CD4-positive, alpha-beta T cell treated with Interleukin-12 subunit alpha and Interleukin-12 subunit beta, for 1 hour (primary cell): ENCODE measurements around the gene PLAGL1.

ENCODE experiments used
- DNase-seq: peaks from one replicate; pipeline ENCODE4 v3.0.0-alpha.2; 2020

PLAGL1 gene

DNA sequence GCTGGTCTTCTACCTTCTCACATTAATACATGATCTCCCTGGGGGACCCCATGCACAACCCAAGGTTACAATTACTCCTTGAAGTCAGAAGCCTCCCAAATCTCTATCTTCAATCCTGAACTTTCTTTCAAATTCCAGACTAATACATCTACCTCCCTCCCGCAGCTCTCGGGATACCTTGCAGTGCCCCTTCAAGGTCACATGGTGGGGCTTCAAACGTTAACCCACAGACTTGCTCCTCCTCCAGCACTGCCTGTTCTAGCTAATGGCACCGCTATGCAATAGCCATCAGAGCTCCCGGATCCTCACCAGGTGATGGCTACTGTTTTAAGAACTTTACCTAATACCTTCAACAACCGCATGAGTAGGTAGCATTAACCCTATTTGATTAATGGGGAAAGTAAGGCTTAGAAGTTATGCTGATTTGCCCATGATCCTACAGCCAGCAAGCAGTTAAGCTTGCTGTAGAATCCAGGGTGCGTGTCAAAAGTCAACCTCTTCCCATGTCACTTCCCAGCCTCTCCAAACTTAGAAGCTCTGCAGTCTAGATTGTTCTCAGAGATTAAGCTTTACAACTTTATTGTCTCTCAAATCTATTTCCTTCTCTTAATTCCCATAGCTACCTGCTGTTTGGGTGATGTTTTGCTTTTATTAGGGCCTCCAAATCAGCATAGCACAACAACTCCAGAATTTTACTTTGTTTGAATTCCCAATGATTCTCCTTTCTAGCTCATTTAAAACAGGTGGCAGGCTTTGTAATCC, 44.7 kb downstream of the PLAGL1 start:
- DNase-seq: no peak

DNA sequence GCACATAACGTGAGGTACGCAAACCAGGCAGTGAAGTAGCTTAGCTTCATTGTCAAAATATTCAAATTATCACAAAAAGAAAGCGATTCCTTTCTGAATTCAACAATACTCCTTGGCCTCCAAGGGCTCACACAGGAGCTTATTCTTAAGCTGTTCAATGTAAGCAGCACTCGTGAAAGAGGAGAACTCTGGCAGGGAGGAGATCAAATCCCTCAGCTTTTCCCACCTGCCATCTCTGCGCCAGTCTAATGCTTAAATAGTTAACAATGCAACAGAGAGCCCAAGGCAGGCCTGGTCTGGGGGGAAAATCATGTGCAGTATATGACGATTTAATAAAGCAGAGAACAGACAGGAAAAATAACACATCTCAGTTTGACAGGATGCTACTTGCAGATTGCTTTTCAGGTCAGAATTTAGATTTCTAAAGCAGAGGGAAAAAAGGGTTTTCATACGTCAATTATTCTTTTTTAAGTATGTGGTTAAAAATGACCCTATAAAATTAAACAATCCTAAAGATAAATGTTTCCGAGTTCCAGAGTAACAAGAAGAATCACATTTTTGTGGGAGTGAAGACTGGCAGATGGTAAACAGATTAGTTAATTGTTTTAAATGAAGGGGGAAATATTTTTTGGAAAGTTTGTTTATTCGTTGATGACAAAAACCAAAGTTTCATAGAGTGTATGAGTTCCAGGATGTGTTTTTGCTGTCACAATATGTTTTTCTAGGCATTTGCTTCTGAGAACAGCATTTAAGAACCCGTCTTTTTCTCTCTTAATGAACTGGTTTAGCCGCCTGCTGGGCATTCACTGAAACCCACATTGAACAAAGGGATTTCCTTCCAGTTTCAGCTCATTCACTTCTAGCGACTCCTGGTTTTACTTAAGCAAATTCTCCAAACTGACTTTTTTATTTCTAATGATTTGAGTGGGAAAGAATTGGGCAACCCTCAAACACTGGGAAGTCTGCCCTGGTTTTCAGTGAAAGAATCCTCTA, 45.9 kb downstream of the PLAGL1 start:
- DNase-seq: no peak

DNA sequence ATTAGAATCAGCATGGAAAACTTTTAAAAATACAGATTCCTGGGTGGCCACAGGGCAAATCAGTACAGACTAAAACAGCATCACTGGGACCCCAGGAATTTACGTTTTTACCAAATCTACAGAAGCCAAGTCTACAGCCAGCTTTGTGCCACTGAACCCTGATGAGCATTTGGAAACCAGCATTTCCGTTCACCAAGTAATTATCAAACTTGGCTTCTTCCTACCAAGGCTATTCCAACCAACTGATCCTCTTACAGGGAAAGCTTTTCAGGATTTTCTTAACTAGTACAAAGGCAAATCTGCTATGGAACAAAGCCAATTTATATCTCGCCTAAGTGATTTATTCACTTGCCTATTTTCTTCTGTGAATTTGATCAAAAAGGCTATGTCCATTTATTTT, 47.0 kb downstream of the PLAGL1 start:
- no peak for DNase-seq

DNA sequence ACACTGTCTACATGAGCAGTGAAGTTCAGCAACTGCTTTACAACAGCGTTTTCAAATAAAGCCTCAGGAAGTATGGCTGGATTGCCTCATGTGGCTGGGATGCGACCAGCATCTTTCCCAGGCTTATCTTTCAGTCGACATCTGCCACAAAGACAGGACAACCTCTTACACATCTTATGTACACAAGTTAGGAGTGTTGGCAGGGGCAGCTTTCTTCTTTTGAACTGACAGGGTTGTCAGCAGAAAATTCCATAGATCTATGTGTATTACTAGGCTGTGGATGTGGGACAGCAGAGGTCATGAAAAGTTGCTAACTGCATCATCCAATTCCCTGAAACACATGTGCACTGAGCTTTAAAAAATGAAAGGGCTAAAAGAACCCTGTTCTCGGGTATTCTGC, 48.1 kb downstream of the PLAGL1 start:
- no peak for DNase-seq

DNA sequence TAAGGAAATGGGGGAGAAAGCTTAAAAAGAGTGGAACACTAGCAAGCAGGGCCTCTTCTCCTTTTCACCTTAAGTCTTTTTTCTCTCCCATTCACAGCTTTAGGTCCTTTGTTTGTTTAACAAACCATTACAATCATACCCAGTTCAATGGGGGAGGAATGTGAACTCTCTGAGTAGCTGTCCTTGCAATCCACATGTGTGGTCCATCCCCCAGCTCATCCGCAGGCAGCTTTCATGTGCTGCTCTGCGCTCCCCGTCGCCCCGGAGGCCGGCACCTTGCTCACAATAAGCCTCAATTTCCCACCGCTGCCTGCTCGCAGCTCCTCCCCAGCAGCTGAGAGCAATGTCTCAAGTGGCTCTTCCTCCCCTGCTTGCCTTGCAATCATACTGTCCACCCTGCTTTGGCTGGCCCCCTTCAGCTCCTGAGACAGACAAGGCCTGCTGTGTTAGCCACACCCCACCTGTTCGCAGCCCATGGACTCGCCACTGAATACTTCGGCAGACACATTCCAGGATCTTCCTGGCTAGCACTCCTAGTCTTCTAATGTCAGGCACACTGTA, 49.1 kb downstream of the PLAGL1 start:
- DNase-seq: no peak

DNA sequence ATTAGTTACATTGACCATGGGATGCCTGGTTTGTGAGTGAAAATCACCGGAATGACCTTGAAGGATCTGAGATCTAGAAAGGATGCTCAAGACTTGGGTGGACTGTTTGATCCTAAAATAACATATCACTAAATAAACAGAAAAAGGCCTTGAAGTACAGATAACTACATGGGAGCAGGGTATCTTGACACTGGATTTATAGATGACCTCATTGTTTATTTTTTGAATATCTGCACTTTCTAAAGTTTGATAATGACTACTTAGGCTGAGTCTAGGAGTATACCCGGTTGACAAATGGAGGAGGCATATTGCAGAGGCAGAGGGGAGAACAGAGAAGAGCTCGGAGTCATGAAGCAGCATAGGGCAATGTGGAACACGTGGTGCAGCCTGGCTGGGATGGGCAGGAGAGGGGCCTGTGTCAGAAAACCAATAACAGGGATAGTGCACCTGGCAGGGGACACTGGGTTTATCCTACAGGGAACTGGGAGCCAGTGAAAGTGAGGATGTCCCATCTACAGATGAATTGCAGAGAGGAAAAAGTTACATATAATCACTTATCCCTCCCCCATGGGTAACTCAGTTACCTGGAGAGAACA, 50.3 kb downstream of the PLAGL1 start:
- no peak for DNase-seq

DNA sequence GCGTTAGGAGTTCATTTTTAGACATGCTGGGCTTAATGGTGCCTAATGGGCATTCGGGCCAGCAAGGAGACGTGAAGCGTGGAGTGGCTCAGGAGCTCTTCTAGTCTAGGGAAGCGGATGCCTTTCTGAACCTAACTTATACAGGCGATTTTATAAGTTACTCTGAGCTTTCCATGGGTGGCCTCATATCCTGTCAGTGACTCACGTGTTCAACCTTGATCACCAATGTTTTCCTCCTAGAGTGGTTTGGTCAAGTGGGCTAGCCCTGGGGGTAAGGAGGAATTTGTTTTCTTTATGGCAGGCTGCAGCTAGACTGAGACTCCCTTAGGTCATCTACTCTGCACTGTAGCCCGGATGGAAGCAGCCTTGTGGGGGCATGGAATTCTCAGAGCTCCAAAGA, 52.1 kb downstream of the PLAGL1 start:
- no peak for DNase-seq

DNA sequence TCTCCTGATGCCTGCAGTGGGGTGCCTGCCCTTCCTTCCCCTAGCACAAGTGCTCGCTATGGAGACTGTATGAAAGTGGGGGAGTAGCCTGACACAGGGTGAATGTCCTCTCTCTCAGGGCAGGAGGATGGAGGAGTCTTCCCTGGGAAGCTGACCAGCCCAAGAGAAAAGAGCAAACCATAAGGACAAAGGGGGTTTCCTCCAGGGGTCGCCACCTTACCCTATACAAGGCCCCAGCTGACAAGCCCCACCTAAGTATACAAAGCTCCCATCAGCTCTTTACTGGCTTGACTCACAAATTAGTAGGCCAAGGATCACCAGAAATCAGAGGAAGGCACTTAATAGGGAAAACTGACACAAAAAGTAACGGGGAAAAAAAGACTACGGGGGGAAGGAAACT, 54.1 kb downstream of the PLAGL1 start:
- no peak for DNase-seq

DNA sequence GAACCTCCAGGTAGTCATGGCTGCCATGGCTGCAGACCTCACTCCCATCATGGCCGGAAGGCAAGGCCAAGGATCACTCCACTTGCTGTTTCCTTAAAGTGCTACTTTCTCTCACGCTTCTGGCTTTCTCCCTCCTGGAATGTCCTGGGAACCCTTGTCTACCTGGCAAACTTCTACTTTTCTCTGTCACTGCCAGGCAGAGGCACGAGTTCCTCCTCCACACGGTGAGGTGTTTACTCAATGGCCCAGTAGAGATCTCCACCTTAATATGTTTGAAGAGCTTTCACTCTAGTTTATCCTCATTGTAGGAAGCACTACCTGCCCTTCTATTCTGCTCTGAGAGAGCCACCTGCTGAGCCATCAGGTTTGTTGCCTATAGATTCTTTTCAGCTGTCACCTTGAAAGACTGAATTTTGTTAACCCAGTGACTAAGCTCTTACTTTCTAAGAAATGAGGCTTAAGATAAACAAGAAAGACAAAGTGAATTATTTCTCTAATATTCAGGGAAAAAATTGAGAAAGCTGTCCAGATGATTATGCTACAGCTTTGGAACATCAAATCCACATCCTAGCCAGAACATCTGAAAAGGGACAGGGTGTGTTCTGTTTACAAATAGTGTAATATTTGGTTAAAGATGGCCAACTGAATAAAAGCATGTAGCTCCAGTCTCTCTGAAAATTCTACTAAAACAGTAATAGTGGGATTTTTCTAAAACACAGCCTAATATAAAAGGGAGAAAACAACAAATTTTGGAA, 54.9 kb downstream of the PLAGL1 start:
- no peak for DNase-seq

- DNase-seq: no peak
These were observed 55.8 kb downstream of the PLAGL1 start for GRCh38 chr6:143952060-143952778.

- no peak for DNase-seq
These were observed 57.2 kb downstream of the PLAGL1 start for GRCh38 chr6:143950875-143951274.

- no peak for DNase-seq
These were observed 58.1 kb downstream of the PLAGL1 start for GRCh38 chr6:143949962-143950361.

DNA sequence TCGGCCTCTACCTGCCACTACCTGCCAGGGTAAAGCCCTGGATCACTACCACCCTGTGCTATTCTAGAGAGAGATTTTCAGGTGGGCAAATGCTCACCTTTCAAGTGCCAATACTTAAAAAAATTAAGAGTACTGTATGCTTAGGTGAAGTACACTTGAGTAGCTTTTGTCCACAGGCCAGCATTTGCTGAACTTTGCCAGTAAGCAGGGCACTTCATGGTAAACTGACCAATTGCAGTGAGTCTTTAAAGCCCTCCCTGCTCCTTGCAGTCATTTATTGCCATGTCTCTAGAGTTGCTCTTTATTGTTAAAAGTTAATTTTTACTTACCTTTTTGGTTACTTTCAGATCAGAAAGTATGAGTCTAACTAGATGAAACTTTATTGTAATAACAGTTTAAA, 58.5 kb downstream of the PLAGL1 start:
- no peak for DNase-seq

DNA sequence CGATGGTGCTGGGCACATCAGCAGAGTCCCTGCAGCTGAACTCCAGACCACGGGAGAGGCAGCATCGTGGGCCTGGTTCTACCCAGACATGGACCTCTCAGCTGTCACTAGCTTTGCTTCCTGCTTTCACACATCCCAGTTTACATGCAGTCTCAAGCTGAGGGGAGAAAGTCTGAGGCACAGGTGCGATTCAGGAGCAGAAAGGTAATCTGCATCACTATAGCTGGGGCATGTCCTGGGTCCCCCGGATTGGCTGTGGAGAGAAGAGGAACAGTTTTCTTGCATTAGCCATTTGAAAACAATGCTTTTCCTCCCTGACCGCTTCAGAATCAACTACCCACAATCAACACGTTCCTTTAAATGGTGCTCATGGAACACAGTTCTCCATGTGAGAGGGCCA, 59.9 kb downstream of the PLAGL1 start:
- DNase-seq: no peak

DNA sequence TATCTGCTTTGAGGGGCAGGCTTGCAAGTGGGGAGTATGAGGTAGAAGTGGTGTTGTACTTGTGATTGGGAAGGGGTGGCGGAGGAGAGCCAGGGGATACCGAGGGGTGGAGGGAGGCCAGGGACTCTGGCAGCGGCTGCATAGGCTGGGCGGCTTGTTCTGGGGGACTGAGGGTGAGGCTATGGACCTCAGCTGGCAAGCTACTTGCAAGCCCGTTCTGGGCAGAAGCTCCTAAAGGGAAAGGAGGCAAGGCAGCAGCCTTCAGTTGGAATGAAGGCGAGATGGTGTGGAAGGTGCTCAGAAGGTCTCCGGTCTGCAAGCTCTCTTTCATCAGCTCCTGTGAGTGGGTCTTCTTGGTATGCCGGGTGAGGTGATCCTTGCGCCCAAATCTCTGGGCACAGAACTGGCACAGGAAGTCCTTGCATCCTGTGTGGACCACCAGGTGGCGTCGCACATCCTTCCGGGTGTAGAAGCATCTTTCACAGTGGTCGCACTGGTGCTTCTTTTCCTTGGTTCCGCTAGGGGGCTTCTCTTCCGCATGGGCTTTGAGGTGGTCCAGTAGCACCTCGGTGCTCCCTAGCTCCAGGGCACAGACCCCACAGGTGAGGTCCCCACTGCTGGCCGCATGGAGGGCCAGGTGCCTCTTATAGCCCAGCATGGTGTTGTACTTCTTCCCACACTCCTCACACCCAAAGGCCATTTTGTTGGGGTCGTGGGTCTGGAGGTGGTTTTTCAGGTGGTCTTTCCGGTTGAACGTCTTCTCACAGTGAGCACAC, 66.0 kb downstream of the PLAGL1 start:
- DNase-seq: peak; percentile 53

GRCh38 chr6:143940011-143940597, 68.0 kb downstream of the PLAGL1 start:
- peak; percentile 69 for DNase-seq

DNA sequence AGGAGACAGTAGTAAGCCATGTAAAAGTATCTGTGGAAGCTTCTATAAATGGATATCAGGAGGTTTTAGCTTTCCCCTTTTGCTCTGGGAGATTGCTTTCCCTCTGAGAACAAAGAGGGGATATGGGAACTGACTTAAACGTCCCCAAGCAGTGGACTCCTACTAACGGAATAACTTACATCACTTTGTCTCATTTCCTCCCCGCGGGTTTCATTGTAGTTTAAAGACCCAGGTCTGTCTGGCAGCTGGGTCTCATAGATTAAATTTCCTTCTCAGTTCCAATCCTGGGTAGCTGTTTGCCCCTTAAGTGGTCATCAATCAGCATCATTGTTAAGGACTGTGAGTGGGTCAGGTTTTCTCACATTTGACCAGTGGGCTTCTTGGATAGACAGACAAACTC, 68.7 kb downstream of the PLAGL1 start:
- DNase-seq: no peak

DNA sequence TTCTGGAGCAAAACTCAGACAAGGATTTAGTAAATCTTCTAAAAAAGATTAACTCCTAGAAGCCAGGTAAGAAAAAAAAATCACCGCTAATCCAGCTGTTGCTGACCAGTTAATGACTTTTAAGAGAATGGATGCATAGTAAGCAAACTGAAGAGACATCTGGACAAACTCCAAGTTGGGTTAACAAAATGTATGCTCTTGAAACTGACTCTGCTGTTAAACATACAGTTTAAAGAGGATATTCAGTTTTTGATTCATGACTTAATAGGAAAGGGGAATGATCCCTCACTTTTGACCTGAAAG, 70.4 kb downstream of the PLAGL1 start:
- no peak for DNase-seq

DNA sequence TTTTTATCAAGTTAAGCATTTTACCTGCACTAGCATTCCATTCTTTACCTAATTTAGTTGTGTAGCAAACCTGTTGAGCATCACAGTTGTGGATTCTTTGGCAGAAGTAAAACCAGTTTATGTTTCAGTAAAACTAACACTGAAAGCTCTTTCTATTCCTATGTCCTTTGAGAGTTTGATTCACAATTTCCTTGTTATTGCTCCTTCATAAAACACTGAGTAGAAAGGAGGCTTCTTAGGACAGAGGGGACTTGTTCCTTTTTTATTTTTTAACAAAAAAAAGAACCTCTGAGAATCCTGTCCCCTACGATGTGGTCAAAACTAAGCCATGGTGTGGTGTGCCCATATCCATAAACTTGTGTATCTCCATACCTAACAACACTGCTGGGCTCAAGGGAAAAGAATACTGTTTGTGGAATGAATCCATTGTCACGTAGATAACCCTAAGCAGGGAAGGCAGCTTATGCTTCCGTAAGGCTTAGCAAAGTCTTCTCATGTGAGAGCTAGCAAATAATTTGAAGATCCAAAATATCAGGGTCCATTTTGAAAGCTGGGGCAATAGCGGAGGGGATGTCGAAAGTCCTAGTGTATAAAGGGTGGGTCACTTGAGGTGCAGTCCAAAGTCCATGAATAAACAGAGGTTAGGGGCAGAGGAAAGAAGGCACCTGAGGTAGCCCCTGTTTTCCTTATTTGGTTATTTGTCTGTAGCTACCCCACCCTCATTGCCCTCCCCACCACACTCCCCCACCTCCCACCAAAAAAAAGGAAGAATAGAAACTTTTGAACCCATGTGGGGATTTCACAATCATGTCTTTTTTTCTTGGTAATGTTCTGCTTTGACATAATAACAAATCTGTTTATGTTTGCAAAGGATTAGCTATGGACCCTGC, 71.0 kb downstream of the PLAGL1 start:
- DNase-seq: no peak

DNA sequence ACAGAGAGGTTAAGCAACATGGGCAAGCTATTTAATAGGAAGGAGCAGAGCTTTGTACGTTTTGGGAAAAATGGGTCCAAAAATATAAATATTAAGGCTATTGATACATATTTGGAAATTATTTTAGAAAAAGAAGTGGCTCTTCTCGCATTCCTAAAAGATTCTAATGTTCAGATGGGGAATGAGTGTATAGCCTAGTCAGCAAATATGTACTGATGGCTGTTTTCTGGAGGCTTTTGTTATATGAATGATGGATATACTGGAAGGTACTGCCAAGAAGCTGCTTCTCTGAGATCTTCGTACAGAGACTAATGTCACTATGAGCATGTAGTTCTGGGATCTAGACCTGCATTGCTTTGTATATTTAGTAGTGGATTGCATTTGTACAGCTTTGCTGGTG, 71.7 kb downstream of the PLAGL1 start:
- no peak for DNase-seq
